GM12891 (cell line): ENCODE measurements around the gene ELFN2.

ENCODE experiments used
- PAX5 ChIP-seq: IDR thresholded peaks from 2 replicates; pipeline ENCODE4 v1.6.1; 2011; ENCODE audit warnings: low read length, moderate library complexity, mild to moderate bottlenecking; ENCODE audit not compliant: insufficient read depth, severe bottlenecking
- POLR2A ChIP-seq: IDR thresholded peaks from 2 replicates; pipeline ENCODE4 v1.6.1; 2011; ENCODE audit warnings: low read depth, low read length, control low read depth
- POLR2AphosphoS5 ChIP-seq: IDR thresholded peaks from 2 replicates; pipeline ENCODE4 v1.6.1; 2011; ENCODE audit warnings: low read depth, low read length, control low read depth
- SPI1 ChIP-seq: IDR thresholded peaks from 2 replicates; pipeline ENCODE4 v1.6.1; 2011; ENCODE audit warnings: low read depth, low read length, control low read depth
- TAF1 ChIP-seq: IDR thresholded peaks from 2 replicates; pipeline ENCODE4 v1.6.1; 2011; ENCODE audit warnings: low read depth, low read length, control low read depth

GRCh38 chr22:37344735-37345449, 82.4 kb downstream of the ELFN2 start:
- no peak for TF ChIP-seq POLR2AphosphoS5
- TF ChIP-seq POLR2A: no peak
- TF ChIP-seq TAF1: no peak
- TF ChIP-seq SPI1: no peak
- TF ChIP-seq PAX5: no peak
